KMS-11 (cell line): ENCODE measurements around the gene UNC13D.
"Not testable (repeated sequence)": the region's sequence is repeated elsewhere in the genome, so short reads cannot be mapped to it uniquely, and the experiment has no call there.

Source experiments
- H2AFZ ChIP-seq: fragments of 200-600 bp; sonication (generic); 2 replicates; pipeline ENCODE4 v1.6.1; 2016; ENCODE audit warnings: antibody characterized with exemption, mixed run types, low read depth
- H3K27ac ChIP-seq: fragments of 200-600 bp; sonication (generic); 2 replicates; pipeline ENCODE4 v1.6.1; 2016; ENCODE audit warnings: mild to moderate bottlenecking, mixed run types
- H3K27me3 ChIP-seq: fragments of 200-600 bp; sonication (generic); 2 replicates; pipeline ENCODE4 v1.6.1; 2017; ENCODE audit warnings: mild to moderate bottlenecking, low read depth, mixed run types, moderate library complexity; ENCODE audit not compliant: insufficient read depth
- H3K36me3 ChIP-seq: fragments of 200-600 bp; sonication (generic); 2 replicates; pipeline ENCODE4 v1.6.1; 2017; ENCODE audit warnings: mild to moderate bottlenecking, mixed run types; ENCODE audit not compliant: insufficient read depth
- H3K4me1 ChIP-seq: fragments of 200-600 bp; sonication (generic); 2 replicates; pipeline ENCODE4 v1.6.1; 2016; ENCODE audit warnings: mild to moderate bottlenecking, low read depth, mixed run types; ENCODE audit not compliant: poor library complexity, severe bottlenecking
- H3K4me2 ChIP-seq: fragments of 200-600 bp; sonication (generic); 2 replicates; pipeline ENCODE4 v1.7.0; 2016; ENCODE audit warnings: mild to moderate bottlenecking, mixed run types
- H3K4me3 ChIP-seq: fragments of 200-600 bp; sonication (generic); IDR thresholded peaks from 2 replicates; pipeline ENCODE4 v1.6.1; 2017; ENCODE audit warnings: low read depth, low read length, mixed read lengths; ENCODE audit not compliant: insufficient read depth
- H3K79me2 ChIP-seq: fragments of 200-600 bp; sonication (generic); 2 replicates; pipeline ENCODE4 v1.6.1; 2016; ENCODE audit warnings: low read depth, mixed run types; ENCODE audit not compliant: insufficient read depth
- H3K9ac ChIP-seq: fragments of 200-600 bp; sonication (generic); 2 replicates; pipeline ENCODE4 v1.6.1; 2016; ENCODE audit warnings: mild to moderate bottlenecking, mixed run types
- H4K20me1 ChIP-seq: fragments of 200-600 bp; sonication (generic); 2 replicates; pipeline ENCODE4 v1.6.1; 2016; ENCODE audit warnings: mild to moderate bottlenecking, mixed run types; ENCODE audit not compliant: insufficient read depth
- TF ChIP-seq, protein P1 (sequence below): fragments of 200-600 bp; sonication (generic); conservative IDR thresholded peaks from 2 replicates; pipeline ENCODE4 v1.6.1; 2017; ENCODE audit warnings: low read depth, mild to moderate bottlenecking, antibody characterized with exemption, low read length, moderate library complexity, mixed read lengths

Gene UNC13D

DNA sequence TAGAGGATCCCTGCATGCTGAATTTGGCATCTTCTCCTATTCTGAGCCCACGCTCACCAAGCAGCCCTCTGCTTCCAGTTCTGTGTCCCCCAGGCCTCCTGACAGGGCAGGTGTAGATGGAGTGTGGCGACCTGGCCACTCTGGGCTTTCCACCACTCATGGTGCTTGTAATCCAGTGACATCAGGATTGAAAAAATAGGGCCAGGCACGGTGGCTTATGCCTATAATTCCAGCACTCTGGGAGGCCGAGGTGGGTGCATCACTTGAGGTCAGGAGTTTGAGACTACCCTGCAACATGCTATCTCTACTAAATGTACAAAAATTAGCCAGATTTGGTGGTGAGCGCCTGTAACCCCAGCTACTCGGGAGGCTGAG, 30.2 kb downstream of the UNC13D start:
- TF ChIP-seq, protein P1, sequence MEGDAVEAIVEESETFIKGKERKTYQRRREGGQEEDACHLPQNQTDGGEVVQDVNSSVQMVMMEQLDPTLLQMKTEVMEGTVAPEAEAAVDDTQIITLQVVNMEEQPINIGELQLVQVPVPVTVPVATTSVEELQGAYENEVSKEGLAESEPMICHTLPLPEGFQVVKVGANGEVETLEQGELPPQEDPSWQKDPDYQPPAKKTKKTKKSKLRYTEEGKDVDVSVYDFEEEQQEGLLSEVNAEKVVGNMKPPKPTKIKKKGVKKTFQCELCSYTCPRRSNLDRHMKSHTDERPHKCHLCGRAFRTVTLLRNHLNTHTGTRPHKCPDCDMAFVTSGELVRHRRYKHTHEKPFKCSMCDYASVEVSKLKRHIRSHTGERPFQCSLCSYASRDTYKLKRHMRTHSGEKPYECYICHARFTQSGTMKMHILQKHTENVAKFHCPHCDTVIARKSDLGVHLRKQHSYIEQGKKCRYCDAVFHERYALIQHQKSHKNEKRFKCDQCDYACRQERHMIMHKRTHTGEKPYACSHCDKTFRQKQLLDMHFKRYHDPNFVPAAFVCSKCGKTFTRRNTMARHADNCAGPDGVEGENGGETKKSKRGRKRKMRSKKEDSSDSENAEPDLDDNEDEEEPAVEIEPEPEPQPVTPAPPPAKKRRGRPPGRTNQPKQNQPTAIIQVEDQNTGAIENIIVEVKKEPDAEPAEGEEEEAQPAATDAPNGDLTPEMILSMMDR: no peak
- Histone ChIP-seq H3K79me2 (no peaks in the 10 kb centered on the region), H3K4me2 (no peak overlapping the region), H3K27me3 (no peaks in the 10 kb centered on the region), H3K36me3 (no peaks in the 10 kb centered on the region), H2AFZ (no peak overlapping the region), H3K4me1 (no peaks in the 10 kb centered on the region), H4K20me1 (no peaks in the 10 kb centered on the region), H3K4me3 (no peak overlapping the region), H3K27ac (no peak overlapping the region), H3K9ac (no peak overlapping the region)

DNA sequence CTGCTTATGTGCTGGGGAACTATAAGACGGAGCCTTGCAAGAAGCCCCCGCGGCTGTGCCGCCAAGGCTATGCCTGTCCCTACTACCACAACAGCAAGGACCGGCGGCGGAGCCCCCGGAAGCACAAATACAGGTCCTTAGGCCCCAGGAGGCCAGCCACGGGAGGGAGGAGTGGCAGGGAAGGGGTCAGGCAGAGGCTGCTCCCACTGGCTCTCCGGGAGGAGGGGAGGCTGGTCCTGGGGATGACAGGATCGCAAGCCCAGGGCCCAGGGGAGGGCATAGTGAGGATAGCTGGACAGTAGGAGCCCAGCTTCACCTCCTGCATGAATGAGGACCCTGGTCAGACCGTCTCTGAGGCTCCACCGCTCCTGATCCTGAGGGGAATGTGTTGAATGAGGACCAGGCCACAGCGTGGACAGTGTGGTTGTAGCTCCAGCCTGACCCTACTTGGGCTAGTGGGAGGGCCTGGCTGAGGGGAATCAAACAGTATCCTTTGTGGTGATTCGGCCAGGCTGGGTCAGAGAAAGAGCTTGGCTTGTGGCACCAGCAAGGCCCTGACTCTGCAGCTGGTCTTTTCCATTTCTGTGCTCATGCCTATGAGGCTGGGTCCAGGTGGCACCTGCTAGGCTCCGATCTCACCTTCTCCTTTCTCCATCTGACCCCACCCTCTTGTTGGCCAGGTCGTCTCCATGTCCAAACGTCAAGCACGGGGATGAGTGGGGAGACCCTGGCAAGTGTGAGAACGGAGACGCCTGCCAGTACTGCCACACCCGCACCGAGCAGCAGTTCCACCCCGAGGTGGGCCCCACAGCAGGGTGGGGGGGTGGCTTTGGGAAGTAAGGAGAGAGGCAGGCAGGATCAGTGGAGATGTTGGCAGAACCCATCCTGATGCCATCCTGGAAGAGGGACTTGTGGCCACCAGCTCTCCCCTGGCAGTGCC, 30.9 kb downstream of the UNC13D start:
- H3K4me2 ChIP-seq: no peak overlapping the region
- no peaks in the 10 kb centered on the region for H3K27me3 ChIP-seq
- no peak overlapping the region for H3K9ac ChIP-seq
- no peak overlapping the region for H3K4me3 ChIP-seq
- H3K27ac ChIP-seq: no peak overlapping the region
- TF ChIP-seq, protein P1: no peak
- H3K79me2 ChIP-seq: no peaks in the 10 kb centered on the region
- H2AFZ ChIP-seq: no peak overlapping the region
- H3K36me3 ChIP-seq: no peaks in the 10 kb centered on the region
- H4K20me1 ChIP-seq: no peaks in the 10 kb centered on the region
- H3K4me1 ChIP-seq: no peaks in the 10 kb centered on the region

DNA sequence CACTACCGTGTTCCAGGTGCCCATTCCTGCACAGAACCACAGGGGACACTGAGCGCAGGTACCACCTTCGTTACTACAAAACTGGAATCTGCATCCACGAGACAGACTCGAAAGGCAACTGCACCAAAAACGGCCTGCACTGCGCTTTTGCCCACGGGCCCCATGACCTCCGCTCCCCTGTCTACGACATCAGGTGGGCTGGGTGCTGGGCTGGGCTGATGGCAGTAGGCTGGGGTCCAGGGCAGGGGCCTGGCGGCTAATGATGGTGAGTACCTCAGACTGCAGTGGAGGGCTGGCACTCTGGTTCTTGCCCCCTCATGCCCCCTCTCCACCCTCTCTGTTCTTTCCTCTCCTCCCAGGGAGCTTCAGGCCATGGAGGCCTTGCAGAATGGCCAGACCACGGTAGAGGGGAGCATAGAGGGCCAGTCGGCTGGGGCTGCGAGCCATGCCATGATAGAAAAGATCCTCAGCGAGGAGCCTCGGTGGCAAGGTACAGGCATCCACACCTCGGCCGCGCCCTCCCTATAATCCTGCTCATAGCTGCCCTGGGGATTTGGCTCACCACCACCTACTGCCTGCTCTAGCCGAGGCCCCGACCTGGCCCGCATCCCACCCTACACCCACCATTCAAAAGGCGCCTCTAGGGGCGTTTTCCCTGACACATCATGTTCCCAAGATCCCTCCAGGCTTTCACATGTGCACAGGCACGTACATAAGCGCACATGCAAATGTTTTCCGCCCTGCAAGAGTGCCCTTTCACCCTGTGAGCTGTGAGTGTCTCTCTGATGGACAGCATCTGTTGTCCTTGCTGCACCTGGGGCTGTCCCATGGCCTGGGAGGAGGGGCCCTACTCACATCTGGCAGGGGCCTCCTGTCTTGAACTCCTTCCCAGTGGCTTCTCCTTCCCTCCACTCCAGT, 31.8 kb downstream of the UNC13D start:
- no peak overlapping the region for H3K9ac ChIP-seq
- no peaks in the 10 kb centered on the region for H3K36me3 ChIP-seq
- no peaks in the 10 kb centered on the region for H4K20me1 ChIP-seq
- H3K27me3 ChIP-seq: no peaks in the 10 kb centered on the region
- no peak overlapping the region for H3K27ac ChIP-seq
- H3K4me2 ChIP-seq: no peak overlapping the region
- H2AFZ ChIP-seq: no peak overlapping the region
- no peak overlapping the region for H3K4me3 ChIP-seq
- TF ChIP-seq, protein P1: no peak
- no peaks in the 10 kb centered on the region for H3K79me2 ChIP-seq
- H3K4me1 ChIP-seq: no peaks in the 10 kb centered on the region

DNA sequence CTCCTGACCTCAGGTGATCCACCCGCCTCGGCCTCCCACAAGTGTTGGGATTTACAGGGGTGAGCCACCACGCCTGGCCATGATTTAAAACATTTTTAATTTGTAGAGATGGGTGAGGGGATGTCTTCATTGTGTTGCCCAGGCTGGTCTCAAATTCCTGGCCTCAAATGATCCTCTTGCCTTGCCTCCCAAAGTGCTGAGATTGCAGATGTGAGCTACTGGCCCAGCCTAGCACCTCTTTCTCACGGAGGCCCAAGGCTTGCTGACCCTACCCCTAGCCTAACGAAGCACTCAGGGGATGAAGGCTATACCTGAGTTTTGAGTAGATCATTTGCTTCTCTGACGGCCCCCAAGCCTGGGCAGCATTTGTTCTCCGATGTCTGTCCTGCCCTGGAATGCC, 33.0 kb downstream of the UNC13D start:
- Histone ChIP-seq H3K4me3 (no peak overlapping the region), H3K36me3 (no peaks in the 10 kb centered on the region)

DNA sequence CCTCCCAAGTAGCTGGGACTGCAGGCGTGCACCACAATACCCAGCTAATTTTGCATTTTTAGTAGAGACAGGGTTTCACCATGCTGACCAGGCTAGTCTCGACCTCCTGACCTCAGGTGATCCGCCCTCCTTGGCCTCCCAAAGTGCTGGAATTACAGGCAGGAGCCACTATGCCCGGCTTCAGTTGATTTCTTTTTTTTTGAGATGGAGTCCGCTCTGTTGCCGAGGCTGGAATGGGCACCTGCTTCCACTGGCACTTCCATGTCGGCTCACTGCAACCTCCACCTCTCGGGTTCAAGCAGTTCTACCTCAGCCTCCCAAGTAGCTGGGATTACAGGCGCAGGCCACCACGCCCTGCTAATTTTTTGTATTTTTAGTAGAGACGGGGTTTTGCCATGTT, 33.4 kb downstream of the UNC13D start:
- not testable (repeated sequence) for H3K79me2 ChIP-seq, H3K36me3 ChIP-seq, H3K4me3 ChIP-seq, H3K27ac ChIP-seq, H3K9ac ChIP-seq, H3K27me3 ChIP-seq, H3K4me1 ChIP-seq, H4K20me1 ChIP-seq, H2AFZ ChIP-seq, H3K4me2 ChIP-seq

More for the DNA sequence above, 33.0 kb downstream of the UNC13D start:
- Histone ChIP-seq H3K4me1 (no peaks in the 10 kb centered on the region), H3K9ac (no peak overlapping the region), H4K20me1 (no peaks in the 10 kb centered on the region), H2AFZ (no peak overlapping the region), H3K27ac (no peak overlapping the region), H3K79me2 (no peaks in the 10 kb centered on the region), H3K4me2 (no peak overlapping the region), H3K27me3 (no peaks in the 10 kb centered on the region)
- TF ChIP-seq, protein P1: no peak
